Activated CD4-positive, alpha-beta T cell treated with anti-CD3 and anti-CD28 coated beads, Interleukin-2, Interleukin-4, amounts not matched to agents 100 ng/mL and 50 ng/mL, durations not matched to agents 16 hours and 8 hours (primary cell): ENCODE results near the gene ANKRD27.
"Not testable (repeated sequence)": the region's sequence is repeated elsewhere in the genome, so short reads cannot be mapped to it uniquely, and the experiment has no call there.

Experiments used
- DNase-seq: peaks from one replicate; pipeline ENCODE4 v3.0.0-alpha.2; 2020; ENCODE audit warnings: low spot score

ANKRD27 gene

DNA sequence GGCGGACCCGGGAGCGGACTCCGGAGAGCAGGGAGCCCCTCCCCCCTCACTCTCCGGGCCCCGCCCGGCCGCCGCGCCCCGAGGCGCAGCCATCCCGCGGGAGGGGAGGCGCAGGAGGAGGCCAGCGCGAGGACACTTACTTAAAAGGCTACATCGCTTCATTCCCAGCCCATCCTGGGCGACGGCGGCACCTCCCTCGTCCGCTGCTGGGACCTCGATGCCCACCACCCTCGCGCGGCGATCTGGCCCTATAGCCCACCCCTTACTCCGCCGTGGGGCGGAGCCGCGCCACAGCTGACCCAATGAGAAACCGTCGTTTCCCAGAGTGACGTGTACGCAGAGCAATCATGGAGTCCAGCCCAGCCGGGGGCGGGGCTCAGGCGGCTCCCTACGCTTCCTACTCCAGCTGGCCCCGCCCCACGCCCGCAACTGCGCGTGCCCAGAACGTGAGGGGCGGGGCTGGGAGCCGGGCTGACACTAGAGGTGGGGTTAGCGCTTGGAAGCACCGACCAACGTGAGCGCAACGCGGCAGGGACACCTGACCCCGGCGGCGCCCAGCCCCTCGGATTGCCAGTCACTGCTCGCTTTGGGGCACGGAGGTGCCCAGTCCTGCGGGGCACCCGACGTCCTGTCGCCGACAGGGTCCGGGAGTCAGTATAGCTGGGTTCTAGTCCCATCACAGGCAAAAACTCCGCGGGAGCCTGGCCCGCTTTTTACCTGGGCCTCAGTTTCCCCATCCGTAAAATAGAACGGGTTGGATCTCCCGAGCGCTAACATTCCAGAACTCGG lies at the start of gene ANKRD27:
TSS of gene ANKRD27 (minus strand) at position 250 of the 789 bp plus-strand sequence. CDS start 16,165 bp downstream, outside the sequence.
- peak; percentile 98 for DNase-seq

DNA sequence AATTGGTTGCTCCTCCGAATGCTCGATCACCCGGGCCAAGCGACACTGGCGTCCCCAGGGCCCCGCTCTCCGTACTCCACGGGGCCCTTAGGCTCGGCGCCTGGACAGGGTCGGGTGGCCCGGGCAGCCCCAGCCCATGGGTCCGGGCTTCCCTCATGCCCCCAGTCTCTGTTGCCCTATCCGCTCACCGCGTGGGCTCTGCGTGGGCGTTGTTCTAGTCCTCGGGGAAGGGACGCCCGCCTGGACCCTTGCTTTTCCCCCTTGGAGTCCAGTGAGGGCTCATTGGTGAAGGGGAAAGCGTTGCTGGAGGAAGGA lies 45.9 kb upstream of the ANKRD27 start:
- DNase-seq, result no peak

DNA sequence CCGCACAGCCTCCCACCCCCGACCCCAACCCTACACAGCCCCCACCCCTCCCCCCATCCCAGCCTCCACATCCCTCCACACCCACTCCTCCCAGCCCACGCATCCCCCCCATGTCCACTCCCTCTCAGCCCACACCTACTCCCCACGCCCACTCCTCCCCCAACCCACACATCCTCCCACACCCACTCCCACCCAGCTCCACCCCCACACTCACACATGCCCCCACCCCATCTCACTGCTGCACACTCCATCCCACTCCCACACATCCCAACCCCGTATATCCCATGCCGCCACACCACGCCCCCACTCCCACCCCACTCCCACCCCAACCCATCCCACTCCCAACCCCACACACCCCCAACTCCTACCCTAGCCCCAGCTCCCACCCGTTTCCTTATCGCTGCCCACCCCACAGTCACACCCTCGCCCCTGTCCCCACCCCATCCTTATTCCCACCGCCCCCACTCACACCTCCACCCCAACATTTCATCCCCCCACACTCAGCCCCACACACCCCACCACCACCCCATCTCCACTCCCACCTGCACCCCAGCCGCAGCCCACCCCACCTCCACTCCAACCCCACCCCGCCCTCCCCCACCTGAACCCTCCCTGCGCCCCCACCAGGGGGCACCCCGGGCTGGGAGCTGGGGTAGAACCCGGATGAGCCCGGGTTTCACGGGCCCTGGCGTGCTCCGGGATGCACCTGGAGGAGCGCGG lies 45.4 kb upstream of the ANKRD27 start:
- DNase-seq, result no peak

DNA sequence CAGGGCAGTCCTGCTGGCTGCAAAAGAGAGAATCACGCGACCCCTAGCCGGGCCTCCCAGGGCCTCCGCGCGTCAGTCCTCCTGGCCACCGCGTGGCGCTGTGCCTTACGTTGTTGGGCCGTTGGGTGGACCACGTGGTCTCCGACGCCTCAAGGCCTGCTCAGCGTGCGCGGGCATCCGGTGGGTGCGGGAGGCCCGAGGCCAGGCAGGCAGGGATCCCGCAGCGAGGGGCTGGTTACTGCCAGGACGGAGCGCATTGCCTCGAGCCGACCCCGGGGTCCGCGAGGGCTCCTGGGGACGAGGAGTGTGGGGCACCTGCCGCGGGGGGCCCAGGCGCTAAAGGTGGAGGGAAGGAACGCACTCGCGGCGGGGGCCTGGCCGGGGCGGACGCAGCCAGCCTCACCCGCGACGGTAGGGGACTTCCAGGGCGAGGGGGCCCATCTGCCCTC lies 44.7 kb upstream of the ANKRD27 start, which contains the start of gene TDRD12:
TSS of gene TDRD12 (plus strand) at position 157 of the 449 bp plus-strand sequence. CDS start 306 bp downstream, outside the sequence.
- no peak for DNase-seq

DNA sequence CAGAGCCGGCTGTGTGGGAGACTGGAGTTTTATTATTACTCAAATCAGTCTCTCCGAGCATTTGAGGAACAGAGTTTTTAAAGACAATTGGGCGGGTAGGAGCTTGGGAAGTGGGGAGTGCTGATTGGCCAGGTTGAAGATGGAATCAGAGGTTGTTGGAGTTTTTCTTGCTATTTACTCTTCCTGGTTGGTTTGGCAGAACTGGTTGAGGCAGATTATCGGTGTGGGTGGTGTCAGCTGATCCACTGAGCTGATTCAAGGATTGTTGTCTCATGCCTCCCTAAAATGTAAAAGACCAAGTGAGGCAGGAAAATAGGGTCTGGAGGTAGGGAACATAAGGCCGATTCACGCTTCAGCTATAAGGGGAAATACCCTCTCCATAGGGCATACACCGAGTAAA lies 43.3 kb upstream of the ANKRD27 start:
- no peak for DNase-seq

DNA sequence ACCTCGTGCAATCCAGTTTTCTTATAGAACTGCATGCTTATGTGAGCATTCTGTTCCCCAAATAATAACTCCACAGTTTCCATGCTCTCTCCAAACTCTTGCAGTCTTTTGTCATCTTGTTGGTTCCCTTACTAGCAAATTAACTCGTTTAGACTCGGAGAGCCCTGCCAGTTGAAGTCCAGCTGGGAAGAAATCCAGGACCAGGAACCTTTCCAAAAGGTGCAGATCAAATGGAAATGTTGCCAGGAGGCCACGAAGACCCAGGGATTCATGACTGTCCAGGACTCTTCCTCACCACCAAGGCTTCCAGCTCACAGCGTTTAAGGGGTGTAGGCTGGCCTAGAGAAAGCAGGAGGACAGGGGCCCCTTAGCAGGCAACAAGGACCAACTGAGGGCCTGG lies 42.5 kb upstream of the ANKRD27 start:
- DNase-seq, result no peak

DNA sequence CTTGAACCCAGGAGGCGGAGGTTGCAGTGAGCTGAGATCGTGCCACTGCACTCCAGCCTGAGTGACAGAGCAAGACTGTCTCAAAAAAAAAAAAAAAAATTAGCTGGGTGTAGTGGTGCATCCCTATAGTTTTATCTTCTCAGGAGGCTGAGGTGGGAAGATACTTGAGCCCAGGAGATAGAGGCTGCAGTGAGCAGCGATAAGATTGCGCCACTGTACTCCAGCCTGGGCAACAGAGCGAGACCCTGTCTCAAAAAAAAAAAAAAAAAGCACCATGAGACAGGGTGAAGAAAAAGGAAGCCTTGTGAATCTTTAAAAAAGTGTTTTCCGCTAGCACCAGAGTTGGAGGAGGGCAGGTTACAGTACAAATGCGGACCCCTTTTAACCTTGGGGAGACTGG lies 41.2 kb upstream of the ANKRD27 start:
- not testable (repeated sequence) for DNase-seq

DNA sequence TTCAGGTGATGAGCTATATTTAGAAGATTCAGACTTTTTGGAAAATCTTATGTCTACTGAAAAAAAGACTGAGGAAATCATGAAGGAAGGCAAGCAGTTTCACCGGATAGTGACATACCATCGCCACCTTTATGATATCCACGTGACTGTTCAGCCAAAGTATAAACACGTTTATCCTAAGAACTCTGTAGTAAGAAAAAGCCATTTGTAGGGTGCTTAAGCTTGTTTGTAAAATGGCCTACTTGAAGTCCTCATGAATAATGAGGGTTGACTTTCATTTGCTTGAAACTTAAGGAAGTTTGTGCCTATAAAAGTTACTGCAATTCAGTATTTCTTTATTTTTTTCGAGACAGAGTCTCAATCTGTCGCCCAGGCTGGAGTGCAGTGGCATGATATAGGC lies 36.8 kb upstream of the ANKRD27 start:
- DNase-seq, result no peak

DNA sequence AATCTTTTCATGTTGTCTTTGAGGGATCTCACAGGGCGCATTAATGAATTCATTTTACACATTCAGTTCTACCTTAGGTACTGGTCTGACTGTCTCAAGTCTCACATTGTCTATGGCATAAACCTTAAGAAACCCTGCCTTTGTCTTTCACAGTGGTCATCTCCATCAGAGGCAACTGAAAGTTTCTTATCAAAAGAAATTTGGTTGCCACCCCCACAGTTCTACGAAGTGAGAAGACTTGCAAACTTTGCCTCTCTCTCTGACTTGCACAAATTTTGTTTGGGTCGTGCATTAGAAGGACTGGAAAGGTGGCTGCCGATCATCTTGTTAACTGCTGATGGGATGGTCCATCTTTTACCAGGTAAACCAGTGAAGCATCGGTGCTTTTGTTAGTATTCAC lies 34.1 kb upstream of the ANKRD27 start:
- DNase-seq, result no peak

DNA sequence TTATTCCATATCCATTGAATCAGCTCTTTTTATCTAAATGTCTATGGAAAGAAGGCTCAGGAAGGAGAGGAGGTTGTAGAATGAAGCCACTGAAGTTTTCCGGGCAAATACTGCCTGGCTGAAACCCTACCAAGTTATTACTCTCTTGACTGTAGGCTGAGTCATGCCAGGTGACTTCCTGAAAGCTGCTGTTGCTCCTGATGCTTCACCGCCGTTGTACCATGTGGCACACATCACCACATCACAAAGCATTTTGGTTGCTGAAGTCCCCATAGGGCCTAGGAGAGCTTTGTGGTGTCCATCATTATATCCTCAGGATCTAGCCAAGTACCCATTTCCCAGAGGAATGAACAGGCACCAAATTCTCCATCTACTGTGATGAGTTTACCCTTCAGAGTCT lies 33.5 kb upstream of the ANKRD27 start:
- peak; percentile 49 for DNase-seq

DNA sequence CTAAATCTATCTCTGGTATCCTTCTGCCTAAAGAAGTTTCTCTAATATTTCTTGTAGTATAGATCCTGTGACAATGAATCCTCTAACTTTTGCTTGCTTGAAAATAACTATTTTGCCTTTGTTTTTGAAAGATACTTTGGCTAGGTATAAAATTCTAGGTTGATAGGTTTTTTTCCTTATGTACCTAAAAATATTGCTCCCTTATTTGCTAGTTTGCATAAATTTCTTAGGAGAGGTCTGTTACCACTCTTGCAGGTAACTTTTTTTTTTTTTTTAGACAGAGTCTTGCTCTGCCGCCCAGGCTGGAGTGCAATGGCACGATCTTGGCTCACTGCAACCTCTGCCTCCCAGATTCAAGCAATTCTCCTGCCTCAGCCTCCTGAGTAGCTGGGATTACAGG lies 29.0 kb upstream of the ANKRD27 start:
- DNase-seq, result not testable (repeated sequence)

DNA sequence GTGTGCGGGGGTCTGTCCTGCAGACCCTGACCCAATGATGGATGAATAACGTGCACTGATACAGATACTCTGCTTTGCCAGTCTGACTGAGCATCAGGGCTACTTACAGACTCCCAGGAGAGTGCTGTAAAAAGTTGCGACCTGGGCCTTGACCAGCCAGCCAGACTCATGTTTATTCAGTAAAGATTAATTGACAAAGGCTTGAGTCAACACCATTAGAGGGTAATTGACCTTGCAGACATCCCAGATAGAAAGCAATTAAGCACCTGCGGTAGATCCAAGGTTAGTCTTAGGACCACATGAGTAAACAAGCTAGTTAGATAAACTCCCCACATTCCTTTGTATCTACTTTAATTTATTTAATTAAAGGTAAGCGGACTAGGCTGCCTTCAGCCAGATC lies 27.0 kb upstream of the ANKRD27 start:
- DNase-seq, result no peak

DNA sequence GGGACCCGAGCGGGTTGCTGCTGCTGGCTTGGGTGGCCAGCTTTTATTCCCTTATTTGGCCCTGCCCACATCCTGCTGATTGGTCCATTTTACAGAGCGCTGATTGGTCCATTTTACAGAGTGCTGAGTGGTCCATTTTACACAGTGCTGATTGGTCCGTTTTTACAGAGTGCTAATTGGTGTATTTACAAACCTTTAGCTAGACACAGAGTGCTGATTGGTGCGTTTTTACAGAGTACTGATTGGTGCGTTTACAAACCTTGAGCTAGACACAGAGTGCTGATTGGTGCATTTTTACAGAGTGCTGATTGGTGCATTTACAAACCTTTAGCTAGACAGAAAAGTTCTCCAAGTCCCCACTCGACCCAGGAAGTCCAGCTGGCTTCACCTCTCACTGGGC lies 25.1 kb upstream of the ANKRD27 start:
- not testable (repeated sequence) for DNase-seq

DNA sequence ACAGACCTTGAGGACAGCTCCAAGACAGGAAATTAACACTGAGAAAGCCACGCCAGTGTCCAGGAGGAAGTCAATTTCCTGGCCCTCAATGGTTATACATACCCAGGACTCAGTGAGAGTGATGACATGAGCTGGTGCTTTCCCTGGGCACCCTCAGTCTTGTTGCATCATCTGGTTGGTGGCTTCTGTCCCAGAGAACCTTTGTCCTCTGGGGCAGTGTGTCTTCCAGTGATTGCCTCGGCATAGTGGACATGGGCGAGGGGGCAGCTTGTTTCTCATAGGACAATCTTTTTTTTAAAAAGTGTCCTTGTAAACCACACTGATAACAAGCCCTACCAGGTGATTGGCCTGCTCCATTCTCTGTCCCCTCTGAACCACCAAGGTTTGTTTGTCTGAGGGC lies 21.8 kb upstream of the ANKRD27 start:
- not testable (repeated sequence) for DNase-seq

DNA sequence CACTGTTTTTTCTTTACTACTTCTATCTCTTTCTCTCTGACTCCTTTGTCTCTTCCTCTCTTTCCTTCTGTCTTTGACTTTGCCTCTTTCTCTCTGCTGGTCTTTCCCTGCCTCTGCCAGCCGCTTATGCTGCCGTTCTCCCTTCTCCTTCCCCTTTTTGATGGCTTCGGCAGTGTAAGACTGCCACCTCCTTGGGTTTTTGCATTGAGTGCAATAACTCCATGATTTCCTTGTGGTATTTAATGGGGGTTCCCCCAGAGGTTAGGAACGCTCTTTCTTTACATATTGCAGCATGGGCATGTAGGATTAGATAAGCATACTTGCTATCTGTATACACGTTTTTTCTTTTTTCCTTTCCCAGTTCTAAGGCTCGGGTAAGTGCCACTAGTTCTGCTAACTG lies 20.5 kb upstream of the ANKRD27 start:
- not testable (repeated sequence) for DNase-seq

DNA sequence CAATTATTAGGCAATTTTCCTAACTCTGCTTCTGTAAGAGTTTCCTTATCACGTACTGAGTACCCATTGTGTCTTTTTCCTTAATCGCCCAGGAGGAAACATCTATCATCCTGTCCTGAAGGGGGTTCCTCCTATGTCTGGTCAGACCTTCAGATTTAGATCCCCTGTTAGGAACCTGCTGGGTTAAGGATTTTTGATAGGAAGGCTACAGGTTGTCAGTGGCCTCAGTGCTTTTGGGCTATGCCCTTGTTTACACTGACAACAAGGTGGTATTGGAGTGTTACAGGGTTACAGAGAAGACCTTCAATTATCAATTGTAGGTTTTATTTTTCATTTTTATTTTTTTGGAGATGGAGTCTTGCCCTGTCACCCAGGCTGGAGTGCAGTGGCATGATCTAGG lies 19.9 kb upstream of the ANKRD27 start:
- not testable (repeated sequence) for DNase-seq

DNA sequence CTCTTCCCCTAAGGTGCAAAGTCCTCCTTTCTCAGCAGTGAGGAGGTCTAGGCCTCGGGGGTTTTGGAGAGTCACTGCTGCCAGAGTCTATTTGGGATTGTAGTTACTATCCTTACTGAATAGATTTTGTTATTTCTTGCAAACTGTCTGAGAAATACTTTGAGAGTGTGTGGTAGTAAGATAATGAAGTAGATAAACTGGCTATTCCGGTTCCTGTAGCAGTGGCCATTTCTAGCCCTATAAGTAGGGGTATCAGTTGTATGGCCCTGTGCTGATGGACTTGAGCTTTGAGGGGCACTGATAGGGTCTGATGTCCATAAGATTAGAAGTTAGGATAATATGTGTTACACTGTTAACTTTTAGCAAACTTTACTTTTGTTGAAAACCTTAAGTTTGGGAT lies 19.3 kb upstream of the ANKRD27 start:
- DNase-seq, result not testable (repeated sequence)

DNA sequence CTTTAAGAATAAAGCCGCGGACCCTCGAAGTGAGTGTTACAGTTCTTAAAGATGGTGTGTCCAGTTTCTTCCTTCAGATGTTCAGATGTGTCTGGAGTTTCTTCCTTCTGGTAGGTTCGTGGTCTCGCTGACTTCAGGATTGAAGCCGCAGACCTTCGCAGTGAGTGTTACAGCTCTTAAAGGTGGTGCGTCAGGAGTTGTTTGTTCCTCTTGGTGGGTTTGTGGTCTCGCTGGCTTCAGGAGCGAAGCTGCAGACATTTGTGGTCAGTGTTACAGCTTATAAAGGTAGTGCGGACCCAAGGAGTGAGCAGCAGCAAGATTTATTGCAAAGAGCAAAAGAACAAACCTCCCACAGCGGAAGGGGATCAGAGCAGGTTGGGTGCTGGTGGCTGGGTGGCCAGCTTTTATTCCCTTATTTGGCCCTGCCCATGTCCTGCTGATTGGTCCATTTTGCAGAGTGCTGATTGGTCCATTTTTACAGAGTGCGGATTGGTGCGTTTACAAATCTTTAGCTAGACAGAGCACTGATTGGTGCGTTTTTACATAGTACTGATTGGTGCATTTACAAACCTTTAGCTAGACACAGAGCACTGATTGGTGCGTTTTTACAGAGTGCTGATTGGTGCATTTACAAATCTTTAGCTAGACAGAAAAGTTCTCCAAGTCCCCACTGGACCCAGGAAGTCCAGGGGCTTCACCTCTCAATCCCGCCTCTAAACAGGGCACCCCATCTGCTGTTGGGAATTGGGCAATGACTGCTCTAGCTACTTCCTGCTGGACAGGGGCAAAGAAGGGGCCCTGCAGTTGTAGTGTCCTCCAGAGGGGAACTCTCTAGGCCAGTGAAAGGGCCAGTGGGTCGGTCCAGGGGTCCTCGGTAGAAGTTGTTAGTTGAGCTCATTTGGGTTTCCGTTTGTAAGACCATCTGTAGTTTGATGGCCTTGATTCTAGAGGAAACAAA lies 18.4 kb upstream of the ANKRD27 start:
- peak; percentile 53 for DNase-seq

DNA sequence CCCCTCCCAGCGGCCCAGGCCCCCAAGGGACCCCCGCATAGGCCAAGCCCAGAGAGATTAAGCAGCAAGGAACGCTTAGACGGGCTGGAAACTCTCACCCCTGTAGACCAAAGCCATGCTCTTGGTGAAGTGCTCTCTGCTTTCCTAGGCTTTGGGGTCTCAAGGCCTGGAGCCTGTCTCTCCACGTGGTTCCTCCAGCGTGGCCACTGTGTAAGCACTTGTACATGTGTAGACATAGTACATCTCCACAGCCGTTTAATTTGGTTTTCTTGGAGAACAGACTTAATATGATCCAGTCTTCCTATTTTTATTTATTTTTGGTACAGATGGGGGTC lies 17.7 kb upstream of the ANKRD27 start:
- DNase-seq, result no peak

DNA sequence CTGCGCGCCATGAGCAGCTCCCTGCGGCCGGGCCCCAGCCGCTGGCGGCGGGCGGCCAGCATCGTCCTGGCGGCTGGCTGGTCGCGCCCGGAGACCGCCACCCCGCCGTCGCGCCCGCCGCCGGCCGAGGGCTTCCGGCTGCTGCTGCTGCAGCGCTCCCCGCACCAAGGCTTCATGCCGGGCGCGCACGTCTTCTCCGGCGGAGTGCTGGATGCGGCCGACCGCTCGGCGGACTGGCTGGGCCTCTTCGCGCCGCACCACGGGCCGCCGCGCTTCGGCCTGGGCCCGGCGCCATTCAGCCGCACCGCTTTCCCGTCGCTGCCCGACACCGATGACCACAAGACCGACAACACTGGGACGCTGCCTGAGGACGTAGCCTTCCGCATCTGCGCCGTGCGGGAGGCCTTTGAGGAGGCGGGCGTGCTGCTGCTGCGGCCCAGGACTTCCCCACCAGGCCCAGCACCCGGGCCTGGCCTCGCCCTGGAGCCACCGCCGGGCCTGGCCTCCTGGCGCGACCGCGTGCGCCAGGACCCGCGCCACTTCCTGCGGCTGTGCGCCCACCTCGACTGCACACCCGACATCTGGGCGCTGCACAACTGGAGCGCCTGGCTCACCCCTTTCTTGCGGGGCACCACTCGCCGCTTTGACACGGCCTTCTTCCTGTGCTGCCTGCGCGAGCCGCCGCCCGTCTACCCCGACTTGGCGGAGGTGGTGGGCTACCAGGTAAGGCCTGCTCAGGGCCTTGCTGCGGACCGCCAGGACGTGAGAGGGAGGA lies 17.2 kb upstream of the ANKRD27 start:
- peak; percentile 61 for DNase-seq

DNA sequence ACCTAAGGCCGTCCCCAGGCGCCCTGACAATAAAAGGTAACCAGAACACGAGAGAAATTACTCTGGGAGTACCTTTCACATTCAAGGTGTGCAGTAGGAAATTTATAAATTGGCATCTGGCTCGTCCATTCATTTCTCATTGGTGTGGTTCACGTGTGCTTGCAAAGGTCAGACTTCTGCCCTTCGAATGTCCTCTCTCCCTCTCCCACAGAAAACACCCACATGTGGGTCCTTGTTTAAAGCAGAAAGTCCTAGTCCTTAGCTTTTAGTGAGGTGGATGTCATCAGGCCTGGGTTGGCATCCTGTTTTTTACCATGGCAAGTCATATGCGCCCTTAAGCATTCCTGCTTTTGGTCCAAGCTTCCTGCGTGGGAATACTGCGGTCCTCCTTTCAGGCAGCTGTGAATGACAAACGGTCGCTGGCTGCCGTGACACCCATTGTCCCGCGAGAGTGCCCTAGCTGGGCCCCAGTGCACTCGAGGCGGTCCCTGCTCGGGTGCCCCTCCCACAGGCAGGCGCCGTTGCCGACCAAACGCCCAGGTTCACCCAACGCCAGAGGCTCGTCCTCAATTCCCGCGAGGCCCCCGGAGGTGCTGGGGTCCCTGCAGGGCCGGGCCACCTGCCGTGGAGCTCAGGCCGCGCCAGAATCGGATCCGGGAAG lies 16.4 kb upstream of the ANKRD27 start, which contains the start of gene NUDT19:
TSS of gene NUDT19 (plus strand) at position 531 of the 661 bp plus-strand sequence. CDS start 140 bp downstream, outside the sequence.
- DNase-seq, result peak; percentile 91
